Stimulated activated CD4-positive, alpha-beta T cell treated with anti-CD3 and anti-CD28 coated beads, Interleukin-2, amount 100 ng/mL, for 24 hours (primary cell): ENCODE data around the gene DDX1.

Source experiments
- DNase-seq, 2 donors: peaks; one replicate each; pipeline ENCODE4 v3.0.0-alpha.2; 2020

The DDX1 gene

DNA sequence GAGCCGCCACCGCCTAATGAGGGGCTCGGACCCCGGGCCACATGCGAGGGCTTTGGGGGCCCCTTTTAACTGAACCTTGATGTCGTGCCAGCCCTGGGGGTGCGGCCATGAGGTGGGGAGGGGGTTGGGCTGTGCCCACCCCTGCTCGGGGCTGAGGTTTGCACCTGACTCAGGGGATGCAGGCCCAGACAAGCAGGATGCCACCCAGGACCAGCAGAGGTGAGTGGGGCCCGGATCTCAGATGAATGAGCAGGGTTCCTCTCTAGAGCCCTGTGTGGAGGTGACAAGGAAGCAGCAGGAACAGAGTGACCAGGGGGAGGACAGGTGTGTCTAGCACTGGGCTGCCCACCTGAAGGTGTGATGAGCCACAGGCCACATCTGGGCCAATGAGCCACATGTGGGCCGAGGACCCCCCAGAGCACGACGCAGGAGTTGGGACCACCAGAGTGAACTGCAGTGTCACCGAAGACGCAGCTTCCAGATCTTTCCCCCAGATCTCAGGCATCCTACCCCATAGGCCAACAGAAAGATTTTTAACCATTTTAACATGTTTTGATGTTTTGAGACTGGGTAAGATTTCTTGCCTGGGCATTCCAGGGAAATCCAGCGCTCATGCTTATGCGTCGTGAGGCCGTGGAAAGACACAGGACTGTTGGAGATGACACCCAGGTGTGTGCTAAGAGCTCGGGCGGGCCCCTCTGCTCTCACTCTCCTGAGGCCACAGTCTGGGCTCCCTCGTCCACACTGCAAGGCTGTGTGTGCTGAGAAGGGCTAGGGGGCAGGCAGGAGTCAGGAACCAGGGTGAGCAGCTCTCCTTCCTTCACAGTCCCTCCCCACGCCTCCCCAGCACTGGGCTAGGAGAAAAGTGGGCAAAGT is 73.6 kb downstream of the DDX1 start:
- no peak for DNase-seq

DNA sequence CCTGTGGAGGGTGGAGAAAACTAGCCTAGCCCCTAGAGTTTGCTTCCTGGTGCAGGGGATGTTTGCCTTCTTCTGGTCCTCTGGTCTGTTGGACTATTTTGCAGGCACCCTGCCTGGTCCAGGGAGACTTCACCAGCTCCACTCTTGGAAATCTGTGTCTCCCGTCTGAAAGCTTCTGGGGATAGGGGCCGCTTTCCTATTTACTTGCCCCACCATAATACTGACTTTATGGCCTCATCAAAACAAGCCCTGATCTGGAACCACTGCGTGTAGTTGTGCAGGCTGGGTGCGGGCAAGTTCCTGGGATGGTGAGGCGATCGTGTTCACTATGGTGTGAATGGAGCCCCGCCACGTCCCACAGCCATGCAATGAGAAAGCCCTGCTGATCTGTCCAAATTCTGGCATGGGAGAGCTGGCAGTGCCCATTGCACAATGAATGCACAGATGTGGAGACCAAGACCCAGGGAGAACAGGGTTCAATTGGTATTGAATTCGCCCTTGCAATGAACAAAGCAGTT is 74.3 kb downstream of the DDX1 start:
- DNase-seq, result no peak

DNA sequence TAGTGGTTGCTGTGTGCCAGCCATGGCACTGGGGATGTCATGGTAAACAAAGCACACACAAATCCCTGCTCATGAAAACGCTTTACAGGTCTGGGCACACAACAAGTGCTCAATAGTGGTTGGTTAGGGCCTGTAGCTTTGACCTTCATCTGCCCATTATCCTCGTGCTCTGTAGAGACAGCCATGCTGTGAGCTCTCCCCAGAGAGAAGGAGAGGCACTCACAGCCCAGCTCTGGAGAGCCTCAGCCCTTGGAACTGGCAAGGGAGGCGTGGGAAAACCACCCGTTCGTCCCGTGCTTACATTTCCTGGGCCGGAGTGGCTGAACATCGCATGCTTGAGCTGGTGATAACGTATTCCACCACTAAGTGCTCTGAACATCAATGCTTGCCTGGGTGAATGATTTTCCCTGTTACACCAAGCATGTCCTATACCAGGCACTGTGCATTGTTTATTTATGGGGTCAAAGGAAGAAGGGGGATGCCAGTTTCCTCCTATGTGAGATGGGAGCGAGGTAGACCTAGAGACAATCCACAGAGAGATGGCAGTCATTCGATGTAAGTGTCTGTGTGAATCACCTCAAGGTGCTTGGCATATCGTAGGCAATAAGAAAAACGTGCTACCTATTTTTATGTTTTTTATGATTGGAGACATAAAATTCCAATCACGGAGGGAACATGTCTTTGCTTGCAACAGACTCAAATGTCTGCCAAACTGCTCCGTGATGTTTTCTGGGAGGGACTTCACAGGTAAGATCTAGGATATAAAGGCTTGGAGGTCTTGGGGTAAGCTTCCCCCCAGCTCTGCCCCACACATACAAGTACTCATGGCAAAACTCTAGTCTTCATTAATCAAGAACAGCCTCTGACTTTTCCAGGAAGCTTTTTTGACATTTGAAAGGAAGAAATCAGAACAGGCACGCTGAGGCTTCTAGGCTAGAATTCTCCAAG is 75.5 kb downstream of the DDX1 start:
- no peak for DNase-seq

DNA sequence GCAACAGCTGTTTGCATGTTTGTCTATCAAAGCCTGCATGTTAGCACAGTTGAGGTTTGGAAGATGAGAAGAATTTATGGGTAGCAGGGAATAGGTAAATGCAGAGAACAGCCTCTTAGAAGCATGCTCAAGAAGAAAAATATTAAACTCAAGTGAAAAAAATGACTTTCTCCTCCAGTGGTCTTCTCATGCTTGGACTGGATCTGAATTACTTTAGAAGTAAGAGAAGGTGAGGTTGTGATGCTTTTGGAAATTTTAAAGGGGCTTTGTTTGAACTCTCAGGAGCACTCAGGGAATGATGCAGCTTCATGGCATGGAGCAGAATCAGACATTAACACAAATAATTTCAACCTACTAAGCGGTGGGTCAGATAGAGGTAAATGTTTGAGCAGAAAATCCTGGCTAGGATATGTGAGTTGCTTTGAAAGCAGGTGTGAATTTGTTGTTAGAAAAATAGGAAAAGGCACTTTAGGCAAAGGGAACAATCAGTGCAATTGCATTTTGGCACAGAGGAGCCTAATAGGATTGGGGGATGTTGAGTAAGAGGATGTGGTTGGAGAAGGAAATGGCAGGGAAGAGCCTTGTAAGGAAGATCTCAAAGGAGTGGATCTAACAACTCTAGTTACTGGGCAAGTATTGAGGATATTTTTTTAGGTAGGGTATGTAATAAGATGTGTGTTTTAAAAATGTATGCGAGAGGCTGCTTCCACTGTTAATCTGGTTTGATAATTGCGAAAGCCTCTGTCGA is 76.3 kb downstream of the DDX1 start:
- DNase-seq, result no peak

DNA sequence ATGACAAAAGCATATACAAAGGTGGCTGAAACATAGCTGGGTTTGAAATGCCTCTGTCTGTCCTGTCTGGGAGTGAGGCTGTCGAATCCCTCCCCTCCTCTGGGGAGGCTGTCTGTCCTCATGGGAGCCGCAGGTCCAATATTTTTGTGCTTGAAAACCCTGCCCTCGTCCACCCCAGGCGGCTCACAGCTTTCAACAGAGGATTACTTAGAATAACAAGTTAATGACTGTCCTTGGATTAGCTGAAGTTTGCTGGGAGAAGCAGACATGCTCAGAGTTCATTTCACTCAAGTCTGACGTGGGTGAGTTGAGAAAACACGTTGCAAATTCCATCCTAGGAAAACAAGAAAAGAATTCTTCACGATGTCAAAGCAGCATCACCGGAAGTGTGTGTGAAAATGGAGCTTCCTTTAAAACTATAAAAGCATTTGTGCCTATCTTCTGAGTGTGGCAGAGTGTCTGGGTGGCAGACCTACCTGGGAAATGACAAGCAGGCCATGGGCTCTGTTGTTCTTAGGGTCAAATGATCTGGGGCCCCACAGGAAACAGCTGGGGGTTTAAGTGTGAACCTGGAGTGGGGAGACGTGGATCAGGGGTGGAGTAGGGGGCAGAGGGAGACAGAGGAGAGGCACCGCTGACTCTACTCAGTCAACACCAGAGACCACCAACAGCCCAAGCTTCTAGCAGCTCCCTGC is 77.1 kb downstream of the DDX1 start:
- no peak for DNase-seq

DNA sequence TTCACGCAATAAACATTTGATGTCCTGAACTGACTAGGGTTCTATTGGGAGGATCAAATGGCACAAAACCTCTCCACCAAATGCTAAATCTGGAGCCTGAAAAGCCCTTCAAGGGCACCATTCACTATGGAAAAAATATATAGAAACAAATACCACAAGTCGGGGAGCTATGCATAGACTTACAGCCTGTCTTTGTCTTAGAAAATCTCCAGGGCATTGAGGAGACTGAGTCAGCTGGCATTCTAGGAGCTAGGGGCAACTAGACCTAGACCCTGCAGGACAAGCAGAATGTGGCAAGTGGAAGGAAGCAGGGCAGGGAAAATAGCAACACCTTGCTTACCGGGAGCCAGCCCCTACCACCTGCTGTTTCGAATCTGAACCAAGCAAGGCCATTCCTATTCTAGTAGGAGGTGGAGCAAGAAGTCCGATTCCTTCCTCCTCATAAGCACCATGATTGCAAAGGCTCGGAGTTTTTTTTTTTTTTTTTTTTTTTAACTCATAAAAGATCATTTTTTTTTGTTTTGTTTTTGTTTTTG is 77.8 kb downstream of the DDX1 start:
- DNase-seq, result no peak

DNA sequence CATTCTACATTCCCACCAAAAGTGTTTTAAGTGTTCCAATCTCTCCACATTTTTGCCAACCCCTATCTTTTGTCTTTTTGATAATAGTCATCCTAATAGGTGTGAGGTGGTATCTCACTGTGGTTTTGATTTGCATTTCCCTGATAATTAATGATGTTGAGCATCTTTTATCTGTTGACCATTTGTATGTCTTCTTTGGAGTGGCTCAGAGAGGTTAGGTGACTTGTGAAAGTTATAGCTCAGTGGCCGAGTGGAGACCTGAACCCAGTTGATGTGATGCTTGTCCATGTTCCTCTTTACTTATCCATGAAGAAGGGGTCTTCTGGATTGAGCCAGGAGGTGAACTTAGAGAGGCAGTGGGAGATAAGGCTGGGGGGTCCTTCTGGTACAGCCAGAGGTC is 78.8 kb downstream of the DDX1 start:
- DNase-seq, result no peak

DNA sequence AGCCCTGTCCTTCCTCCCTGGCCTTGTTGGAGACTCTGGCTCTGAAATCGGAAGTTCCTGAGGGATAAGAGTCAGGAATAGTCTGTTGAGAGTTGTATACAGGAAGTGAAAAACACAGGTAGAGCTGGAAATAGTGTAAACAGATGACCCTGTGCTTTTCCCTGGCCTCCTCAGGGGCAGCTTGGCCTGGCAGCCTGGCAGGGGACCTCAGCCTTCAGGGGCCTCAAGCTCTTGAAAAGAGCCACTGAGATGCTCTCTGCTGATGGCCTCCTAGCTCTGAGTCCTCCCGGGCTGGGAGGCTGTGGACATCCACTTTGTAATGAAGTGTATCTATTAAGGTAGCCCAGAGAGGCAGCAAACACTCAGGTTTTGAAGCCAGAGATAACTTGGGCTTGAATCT is 79.3 kb downstream of the DDX1 start:
- DNase-seq, result no peak

DNA sequence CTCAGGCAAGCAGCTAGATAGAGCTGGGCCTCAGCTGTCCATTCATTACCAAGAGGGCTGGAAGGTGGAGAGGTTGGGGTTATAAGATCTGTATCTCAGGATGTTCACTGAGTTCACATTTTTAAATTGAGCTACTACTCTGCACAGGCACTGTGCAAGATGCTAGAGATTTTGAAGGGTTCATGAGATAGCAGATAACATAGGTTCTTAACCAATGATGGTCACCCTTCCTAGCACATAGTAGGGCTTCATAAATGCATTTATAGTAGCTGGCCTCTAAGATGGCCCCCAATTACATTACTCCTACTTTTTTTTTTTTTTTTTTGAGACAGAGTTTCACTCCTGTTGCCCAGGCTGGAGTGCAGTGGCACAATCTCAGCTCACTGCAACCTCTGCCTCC is 79.7 kb downstream of the DDX1 start:
- no peak for DNase-seq

DNA sequence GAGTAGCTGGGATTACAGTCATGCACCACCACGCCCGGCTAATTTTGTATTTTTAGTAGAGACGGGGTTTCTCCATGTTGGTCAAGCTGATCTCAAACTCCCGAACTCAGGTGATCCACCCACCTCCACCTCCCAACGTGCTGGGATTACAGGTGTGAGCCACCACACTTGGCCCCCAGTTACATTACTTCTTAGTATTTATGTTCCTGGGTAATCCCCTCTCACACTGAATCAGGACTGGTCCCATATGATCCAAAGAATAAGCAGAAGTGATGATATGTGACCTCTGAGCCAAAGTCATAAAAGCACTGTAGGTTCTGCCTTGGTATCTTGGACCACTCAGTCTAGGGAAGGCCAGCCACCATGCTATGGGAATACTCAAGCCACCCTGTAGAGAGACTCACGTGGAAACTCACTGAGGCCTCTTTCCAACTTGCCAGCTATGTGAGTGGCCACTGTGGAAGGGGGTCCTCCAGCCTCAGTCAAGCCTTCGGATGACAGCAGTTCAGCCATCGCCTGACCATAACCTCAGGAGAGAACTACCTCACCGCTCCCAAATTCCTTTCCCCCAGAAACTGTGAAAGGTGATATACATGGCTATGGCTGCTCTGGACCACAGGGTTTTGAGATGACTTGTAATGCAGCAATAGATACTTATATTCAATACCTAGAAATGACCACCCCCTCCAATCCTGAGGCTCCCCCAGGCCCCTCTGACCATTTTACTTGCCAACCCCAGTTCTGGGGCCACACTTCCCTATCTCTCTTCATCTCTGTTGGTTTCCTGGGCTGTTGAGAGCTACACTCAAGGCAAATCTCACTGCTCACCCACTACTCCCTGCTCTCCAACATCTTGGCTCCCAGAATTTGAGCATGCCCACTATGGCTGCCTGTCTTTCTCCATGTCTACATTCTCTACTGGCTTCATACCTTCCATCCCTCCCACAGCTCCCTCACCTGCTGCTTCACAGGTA is 80.5 kb downstream of the DDX1 start:
- DNase-seq, result no peak

DNA sequence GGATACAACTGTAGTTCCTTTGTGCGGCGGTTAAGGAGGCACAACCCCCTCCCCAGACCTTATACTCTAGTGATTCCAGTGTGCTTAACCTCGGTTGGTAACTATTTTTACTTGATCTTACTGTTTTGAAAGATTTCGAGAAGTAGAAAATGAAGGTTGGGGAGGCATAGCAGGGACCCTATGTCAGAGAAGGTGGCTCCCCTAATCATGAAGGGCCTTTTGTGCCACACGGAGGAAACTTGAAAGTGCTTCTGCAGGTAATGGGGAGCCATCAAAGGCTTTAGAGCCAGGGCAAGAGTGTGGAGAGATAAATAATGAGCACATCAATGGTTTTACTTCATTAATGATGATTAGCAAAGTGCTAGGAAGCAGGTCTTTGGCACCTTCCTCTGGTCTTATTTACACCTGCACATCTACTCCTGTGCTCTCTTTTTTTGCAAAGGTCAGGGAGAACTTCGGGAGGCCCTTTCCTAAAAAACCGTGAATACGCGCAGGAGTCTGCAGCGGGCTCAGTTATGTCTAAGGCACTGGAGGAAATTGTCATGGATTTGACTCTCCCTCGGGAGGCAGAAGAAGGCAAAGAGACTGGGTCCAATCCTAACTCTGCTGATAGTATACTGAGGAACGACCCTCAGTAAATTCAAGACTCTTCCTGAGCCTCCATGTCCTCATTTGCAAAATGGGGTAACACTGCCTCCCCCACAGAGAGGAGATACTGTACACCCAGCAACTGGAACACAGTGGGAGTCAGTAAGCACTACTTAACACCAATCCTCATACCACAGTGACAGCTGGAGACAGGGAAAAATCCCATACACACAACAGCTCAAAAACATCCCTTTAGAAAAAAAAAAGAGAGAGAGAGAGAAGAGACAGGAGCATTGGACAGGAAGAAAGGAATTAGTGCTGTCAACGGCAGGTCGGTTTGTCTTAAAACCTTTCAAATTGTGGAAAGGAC is 81.6 kb downstream of the DDX1 start:
- no peak for DNase-seq

DNA sequence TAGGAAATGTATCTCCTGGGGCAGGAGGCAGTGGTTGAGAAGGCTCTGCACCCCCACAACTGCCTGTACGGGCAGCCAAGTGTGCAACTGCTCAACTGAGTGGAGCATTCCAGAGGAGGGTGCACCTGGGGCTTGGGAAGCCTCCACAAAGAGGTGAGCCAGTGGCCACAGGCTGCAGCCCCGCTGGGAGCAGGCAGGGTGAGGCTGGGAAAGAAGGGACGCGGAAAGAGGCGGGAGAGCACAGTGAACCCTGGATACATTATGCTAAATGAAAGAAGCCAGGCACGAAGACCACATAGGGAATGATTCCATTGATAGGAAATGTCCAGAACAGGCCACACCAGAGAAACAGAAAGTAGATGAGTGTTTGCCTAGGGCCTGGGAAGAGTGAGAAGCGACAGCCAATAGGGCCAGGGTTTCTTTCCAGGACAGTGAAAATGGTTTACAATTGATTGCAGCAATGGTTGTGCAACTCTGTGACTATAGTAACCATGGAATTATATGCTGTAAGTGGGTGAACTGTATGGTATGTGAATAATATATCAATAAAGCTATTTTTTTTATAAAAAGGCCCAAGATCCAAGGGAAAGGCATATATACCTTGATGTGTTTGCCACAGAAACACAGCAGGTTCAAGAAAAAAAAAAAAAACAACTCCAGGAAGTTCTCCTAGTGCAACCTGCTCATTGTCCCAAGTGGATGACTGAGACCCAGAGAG is 82.4 kb downstream of the DDX1 start:
- no peak for DNase-seq

DNA sequence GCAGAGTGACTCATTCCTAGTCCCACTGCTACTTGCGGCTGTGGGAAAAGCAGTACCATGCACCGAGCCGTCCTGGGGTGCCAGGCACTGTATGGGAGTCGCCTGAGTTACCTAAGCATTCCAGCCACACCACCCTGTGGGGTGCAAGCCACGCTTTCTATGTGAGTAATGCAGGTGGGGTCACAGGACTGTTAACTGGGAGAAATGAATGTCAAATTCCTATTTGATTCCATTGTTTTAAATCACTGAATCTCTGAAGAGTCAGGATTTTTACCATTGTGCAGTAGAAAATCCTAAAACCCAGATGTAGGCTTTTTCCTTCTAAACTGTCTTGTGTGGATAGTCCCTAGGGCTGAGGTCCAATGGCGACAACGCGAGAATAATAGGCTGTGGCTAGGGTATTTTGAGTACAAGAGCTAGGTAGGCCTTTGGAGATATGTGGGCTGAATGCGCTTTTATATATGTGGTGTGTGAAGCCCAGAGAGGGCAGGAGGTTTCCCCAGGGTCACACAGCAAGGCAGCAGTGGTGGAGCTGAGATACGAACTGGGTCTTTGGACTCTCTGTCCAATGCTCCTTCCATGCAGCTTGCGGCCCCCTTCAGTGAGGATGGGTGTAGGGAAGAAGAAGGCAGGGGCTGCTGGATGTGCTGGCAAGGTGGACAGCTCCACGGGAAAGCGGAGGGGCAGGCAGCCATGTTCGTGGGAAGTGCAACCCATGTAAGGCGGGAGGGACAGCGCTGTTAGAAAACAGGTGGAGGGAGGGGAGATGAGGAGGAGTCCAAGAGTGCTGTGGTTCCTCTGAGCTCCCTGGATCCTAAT is 83.2 kb downstream of the DDX1 start:
- no peak for DNase-seq

DNA sequence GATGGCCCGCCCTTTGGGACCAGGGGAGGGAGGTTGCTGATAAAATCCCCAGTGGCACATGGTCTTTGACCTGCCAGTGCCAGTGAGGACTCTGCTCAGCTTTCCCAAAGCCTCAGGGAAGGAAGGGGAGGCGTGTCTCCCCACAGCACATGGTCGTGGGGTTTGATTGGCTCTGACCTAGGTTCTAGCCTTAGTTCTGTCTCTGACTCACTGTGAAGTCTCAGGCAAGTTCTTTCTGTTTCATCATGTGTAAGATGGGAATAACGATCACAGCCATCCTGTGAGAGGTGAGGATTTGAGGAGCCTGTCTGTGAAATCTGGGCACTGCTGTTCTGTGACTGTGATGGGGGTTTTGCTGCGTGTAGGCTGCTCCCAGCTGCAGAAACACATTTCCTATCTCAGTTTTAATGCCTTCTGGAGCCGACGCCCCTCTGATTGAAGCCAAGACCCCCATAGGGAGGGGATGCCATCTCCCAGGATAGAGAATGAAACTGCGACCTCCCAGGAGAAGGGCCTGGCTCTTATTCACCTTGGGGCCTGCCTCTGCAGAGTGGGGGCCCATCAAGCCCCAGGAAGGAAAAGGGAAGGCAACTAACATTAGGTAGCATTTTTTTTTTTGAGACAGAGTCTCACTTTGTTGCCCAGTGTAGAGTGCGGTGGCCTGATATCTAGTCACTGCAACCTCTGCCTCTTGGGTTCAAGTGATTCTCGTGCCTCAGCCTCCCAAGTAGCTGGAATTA is 84.0 kb downstream of the DDX1 start:
- DNase-seq, result no peak

DNA sequence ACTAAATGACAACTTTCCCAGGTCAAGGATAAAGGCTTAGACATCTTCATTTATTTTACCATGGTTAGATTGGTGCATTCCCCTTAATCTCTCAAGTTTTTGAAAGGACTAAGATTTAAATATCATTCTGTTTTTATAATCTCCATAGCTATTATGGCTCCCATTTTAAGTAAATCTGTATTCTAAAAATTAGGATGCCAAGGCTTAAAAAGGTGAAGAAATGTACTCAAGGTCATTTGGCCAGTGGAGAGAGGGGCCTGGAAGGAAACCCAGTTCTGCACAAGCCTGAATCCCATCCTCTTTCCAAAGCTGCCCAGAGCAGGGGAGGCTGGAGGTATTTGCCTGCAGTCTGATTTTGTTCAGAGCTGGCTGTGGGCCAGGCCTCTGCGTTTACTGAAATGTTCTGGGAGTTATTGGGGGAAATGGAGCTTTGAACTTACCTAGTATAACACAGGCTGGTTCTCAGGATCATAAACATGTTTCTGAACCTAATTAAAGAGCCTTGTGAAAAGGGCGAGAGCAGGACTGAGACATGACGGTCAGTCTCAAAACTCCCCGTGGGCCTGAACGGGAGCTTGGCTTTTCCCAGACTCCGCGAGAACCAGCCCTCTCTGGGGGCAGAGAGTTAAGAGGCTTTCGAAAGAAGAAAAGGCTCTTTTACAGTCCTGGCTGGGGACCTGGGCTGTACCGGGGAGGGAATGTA is 85.6 kb downstream of the DDX1 start:
- no peak for DNase-seq

DNA sequence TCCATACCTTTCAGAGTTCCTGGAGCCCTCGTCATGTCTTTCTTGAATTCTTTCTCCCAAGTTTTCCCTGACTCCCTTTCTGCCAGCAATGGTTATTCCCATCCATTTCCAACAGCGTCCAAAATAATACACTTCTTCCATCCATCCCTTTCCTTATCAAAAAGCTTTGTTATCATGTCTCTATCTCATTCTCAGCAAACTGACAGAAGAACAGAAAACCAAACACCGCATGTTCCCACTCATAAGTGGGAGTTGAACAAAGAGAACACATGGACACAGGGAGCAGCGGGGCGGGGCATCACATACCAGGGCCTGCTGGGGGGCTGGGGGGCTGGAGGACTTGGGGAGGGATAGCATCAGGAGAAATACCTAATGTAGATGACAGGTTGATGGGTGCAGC is 86.7 kb downstream of the DDX1 start:
- no peak for DNase-seq

DNA sequence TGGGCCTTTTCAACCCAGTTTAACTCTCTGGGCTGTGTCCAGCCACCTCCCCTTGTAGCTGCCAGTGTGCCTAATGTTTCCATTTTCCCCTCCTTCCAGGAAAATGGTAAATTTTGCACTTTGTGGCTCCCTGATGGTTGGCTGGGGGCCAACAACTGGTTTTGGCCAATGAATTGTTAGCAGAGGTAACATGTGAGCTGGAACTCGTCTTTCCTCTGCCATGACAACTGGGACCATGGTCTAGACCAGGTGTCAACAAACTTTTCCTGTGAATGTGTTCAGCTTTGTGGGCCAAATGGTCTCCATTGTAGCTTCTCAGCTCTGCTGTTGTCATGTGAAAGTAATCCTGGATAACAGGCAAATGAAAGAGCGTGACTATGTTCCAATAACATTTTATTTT is 87.2 kb downstream of the DDX1 start:
- no peak for DNase-seq
